Activated CD8-positive, alpha-beta T cell treated with anti-CD3 and anti-CD28 coated beads for 36 hours (primary cell): ENCODE measurements around the gene FLT4. TPM values are rescaled to one million over a fixed set of nuclear protein-coding genes. Genes with fewer than 3 reads are reported as not detected.

Experiments used
- ATAC-seq: fragments of 200-7000 bp; cut with Tn5 transposase; one replicate; pipeline ENCODE4 v1.10.0; 2021; ENCODE audit warnings: mild to moderate bottlenecking, moderate library complexity
- CTCF ChIA-PET: fragments of 350-600 bp; sonication (Branson Sonifier 250); formaldehyde crosslinking; loops from one replicate; lab custom pipeline; 2021; ENCODE audit warnings: antibody characterized with exemption; lab: Charles Lee
- POLR2A ChIA-PET: fragments of 350-600 bp; sonication (Branson Sonifier 250); formaldehyde crosslinking; loops from one replicate; lab custom pipeline; 2021; ENCODE audit warnings: antibody characterized with exemption; lab: Charles Lee
- DNase-seq: peaks from one replicate; pipeline ENCODE4 v3.0.0-alpha.2; 2020
- H3K27ac Mint-ChIP-seq: one replicate; pipeline ENCODE4 v1.8.0; 2021; ENCODE audit warnings: mild to moderate bottlenecking, mixed read lengths
- H3K27me3 Mint-ChIP-seq: one replicate; pipeline ENCODE4 v1.8.0; 2021; ENCODE audit warnings: mixed read lengths
- H3K36me3 Mint-ChIP-seq: one replicate; pipeline ENCODE4 v1.8.0; 2021; ENCODE audit warnings: low read depth, mixed read lengths
- H3K4me1 Mint-ChIP-seq: one replicate; pipeline ENCODE4 v1.8.0; 2021; ENCODE audit warnings: low read depth, mixed read lengths
- H3K4me3 Mint-ChIP-seq: one replicate; pipeline ENCODE4 v1.8.0; 2021; ENCODE audit warnings: mild to moderate bottlenecking, moderate library complexity, mixed read lengths
- H3K9me3 Mint-ChIP-seq: one replicate; pipeline ENCODE4 v1.8.0; 2021; ENCODE audit warnings: mixed read lengths
- intact Hi-C: fragments of 100-400 bp; cut with micrococcal nuclease; formaldehyde crosslinking; loops from one replicate; pipeline ENCODE4 v1.10.0; 2022
- total RNA-seq, 2 experiments: library from RNA; stranded (reverse); gene quantifications; one replicate each; pipeline ENCODE4 v1.2.3, GENCODE V29; 2021
- TF ChIP-seq, protein P1 (sequence below): fragments of 200-600 bp; IDR thresholded peaks from one replicate; pipeline ENCODE4 v1.8.0; 2022; ENCODE audit warnings: antibody characterized with exemption, mild to moderate bottlenecking

FLT4 gene
- total RNA-seq, 2 experiments from 2014 or later, result 3.3 to 4.4 TPM

DNA sequence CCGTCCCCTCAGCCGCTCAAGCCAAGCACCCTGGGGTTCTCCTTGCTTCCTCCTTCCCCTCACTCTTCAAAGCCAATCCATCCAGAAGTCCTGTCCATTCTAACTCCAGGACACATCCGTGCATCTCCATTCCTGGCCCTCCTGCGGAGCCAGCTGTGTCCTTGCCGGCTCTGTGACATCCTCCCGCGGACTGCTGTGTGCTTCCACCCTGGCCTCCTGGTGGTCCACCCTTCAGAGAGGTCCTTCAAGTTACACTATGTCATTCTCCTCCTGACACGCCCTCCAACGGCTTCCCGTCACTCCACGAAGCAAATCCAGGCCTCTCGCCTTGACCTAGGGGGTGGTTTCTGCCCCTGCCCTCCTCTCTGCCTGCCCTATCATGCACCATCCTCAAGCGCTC lies 45.1 kb downstream of the FLT4 start:
- ChIA-PET POLR2A (no interaction called here), CTCF (interaction anchor here (1.0 kb wide), 1 partner anchor 115 kb away, joined by 3 read pairs; no protein-coding TSS in a partner anchor)
- Mint-ChIP-seq H3K27ac (no peak overlapping the region), H3K9me3 (no peaks in the 10 kb centered on the region), H3K4me1 (peaks cover 6% of the 10 kb centered on the region), H3K27me3 (no peaks in the 10 kb centered on the region), H3K4me3 (no peak overlapping the region), H3K36me3 (no peaks in the 10 kb centered on the region)
- DNase-seq (no peak), ATAC-seq (no peak)
- TF ChIP-seq, protein P1, sequence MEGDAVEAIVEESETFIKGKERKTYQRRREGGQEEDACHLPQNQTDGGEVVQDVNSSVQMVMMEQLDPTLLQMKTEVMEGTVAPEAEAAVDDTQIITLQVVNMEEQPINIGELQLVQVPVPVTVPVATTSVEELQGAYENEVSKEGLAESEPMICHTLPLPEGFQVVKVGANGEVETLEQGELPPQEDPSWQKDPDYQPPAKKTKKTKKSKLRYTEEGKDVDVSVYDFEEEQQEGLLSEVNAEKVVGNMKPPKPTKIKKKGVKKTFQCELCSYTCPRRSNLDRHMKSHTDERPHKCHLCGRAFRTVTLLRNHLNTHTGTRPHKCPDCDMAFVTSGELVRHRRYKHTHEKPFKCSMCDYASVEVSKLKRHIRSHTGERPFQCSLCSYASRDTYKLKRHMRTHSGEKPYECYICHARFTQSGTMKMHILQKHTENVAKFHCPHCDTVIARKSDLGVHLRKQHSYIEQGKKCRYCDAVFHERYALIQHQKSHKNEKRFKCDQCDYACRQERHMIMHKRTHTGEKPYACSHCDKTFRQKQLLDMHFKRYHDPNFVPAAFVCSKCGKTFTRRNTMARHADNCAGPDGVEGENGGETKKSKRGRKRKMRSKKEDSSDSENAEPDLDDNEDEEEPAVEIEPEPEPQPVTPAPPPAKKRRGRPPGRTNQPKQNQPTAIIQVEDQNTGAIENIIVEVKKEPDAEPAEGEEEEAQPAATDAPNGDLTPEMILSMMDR, result no peak
- intact Hi-C loops, result no loop called here

DNA sequence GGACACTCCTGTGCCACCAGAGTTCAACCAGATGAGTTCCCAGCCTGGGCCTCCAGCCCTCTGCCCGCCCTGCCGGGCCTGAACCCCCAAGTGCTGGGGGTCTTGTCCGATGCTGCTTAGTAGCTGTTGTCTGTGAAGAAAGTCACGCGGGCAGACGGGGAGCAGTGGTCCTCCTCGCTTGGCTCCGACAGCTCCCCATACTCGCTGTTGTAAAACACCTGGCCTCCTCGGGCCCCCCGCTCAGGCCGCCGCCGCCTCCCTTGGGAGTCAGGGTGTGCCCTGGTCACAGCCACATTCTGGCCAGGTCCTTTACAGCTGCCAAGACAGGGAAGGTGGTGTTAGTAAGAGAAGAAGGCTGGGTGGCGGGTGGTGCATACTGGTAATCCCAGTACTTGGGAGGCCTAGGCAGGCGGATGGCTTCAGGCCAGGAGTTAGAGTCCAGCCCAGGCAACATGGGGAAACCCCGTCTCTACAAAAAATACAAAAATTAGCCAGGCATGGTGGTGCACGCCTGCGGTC lies 46.3 kb downstream of the FLT4 start:
- Mint-ChIP-seq H3K4me1 (peaks cover 6% of the 10 kb centered on the region), H3K36me3 (no peaks in the 10 kb centered on the region), H3K27me3 (no peaks in the 10 kb centered on the region), H3K9me3 (no peaks in the 10 kb centered on the region), H3K4me3 (no peak overlapping the region), H3K27ac (no peak overlapping the region)
- TF ChIP-seq, protein P1, result no peak
- intact Hi-C loops, result no loop called here
- ATAC-seq (no peak), DNase-seq (no peak)
- CTCF ChIA-PET, result no interaction called here
- POLR2A ChIA-PET, result interaction anchor here (1.0 kb wide), 1 partner anchor 20 kb away, joined by 3 read pairs; no protein-coding TSS in a partner anchor

DNA sequence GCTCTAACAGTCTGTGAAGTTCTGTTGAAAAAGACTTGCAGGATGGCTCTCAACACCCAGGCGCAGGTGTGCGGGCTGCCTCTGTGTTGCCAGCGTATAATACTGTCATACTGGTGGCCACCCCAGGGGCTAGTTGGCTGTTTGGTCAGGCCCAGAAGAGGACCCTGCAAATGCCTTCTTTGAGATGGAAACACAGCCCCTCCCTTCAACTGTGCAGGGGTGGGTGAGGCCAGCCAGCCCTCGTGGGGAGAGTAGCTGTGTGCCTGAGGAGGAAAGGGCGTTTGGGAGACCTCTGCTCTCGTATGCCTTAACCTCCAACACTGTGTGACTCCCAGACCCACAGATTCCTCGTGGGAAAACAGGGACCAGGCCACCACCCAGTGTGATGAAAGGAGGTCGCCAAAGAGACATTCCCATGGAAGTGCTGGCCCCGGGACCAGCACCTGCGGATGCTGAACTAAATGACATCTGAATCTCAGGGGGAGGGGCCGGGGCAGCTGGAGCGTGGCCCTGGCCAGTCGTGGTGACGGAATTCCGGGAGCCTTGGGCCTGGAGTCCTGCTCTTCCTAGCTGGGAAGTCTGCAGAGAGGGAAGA lies 46.8 kb downstream of the FLT4 start:
- TF ChIP-seq, protein P1, result no peak
- ChIA-PET CTCF (no interaction called here), POLR2A (interaction anchor here (1.0 kb wide), 1 partner anchor 21 kb away, joined by 3 read pairs; no protein-coding TSS in a partner anchor)
- DNase-seq (no peak), ATAC-seq (no peak)
- Mint-ChIP-seq H3K9me3 (no peaks in the 10 kb centered on the region), H3K27me3 (no peaks in the 10 kb centered on the region), H3K27ac (no peak overlapping the region), H3K4me1 (peaks cover 6% of the 10 kb centered on the region), H3K4me3 (no peak overlapping the region), H3K36me3 (no peaks in the 10 kb centered on the region)
- intact Hi-C loops, result no loop called here

DNA sequence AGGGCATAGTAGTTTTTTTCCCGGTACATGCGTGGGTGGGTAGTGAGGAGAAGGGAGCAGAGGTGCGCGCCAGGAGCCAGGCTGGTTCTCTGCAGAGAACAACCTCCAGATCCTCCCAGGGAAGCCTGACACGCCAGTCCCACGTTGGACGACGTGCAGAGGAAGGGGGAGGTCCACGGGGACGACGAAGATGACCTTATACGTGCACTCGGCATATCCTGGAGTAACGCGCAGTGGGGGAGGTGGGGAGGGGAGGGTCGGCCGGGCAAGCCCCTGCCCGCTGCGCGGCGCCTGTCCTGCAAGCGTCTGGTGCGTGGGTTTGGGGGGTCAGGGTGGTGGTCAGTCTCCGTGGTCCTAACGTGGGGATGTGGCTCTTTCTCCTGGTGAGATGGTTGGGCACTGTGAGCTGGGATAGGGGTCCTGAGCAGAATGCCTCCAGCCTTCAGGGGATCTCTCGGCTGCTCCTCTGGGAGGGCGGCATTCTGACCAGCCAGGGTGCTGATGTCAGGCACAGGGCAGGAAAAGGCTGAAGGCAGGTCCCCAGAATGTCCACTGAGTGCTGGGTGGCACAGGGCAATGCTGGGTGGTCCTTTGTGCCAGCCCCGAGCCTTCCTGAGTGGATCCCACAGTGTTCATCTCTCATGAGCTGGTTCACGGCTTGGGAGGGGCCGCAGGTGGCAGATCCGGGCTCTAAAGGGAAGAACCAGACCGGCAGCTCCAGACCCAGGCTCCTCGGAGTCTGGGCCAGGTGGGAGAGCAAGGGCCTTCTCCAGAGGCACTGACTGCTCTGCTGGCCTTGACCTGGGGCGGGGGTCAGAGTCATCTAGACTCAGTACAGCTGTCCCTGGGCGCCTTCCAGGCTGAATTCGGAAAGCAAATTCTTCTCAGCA lies 47.6 kb downstream of the FLT4 start:
- no peaks in the 10 kb centered on the region for H3K9me3 Mint-ChIP-seq
- TF ChIP-seq, protein P1, result no peak
- no peak for DNase-seq
- no peaks in the 10 kb centered on the region for H3K36me3 Mint-ChIP-seq
- intact Hi-C loops, result no loop called here
- ChIA-PET CTCF (no interaction called here), POLR2A (interaction anchor here (1.0 kb wide), 1 partner anchor 22 kb away, joined by 3 read pairs; no protein-coding TSS in a partner anchor)
- H3K27me3 Mint-ChIP-seq, result no peaks in the 10 kb centered on the region
- H3K27ac Mint-ChIP-seq, result no peak overlapping the region
- no peak for ATAC-seq
- peaks cover 6% of the 10 kb centered on the region for H3K4me1 Mint-ChIP-seq
- H3K4me3 Mint-ChIP-seq, result no peak overlapping the region
